Stimulated activated CD4-positive, alpha-beta T cell treated with anti-CD3 and anti-CD28 coated beads, TNF-alpha, amount 100 ng/mL, for 24 hours (primary cell): ENCODE data around the gene TTC33.
"Not testable (repeated sequence)": the region's sequence is repeated elsewhere in the genome, so short reads cannot be mapped to it uniquely, and the experiment has no call there.

ENCODE experiments used
- DNase-seq, 3 experiments: peaks; one replicate each; pipeline ENCODE4 v3.0.0-alpha.2; 2020; ENCODE audit warnings: low read depth in 3 of 3

Gene TTC33

GRCh38 chr5:40780199-40780598, 24.4 kb upstream of the TTC33 start:
- DNase-seq, result no peak

- DNase-seq, result no peak
Measured at GRCh38 chr5:40779561-40779960, 23.8 kb upstream of the TTC33 start.

GRCh38 chr5:40778133-40778532, 22.4 kb upstream of the TTC33 start:
- DNase-seq, result no peak

- no peak for DNase-seq
Measured at GRCh38 chr5:40776658-40776977, 20.9 kb upstream of the TTC33 start.

- DNase-seq, result no peak
Measured at GRCh38 chr5:40775846-40776657, 20.3 kb upstream of the TTC33 start.

GRCh38 chr5:40775085-40775845, 19.5 kb upstream of the TTC33 start:
- no peak for DNase-seq

GRCh38 chr5:40774623-40775022, 18.9 kb upstream of the TTC33 start:
- no peak for DNase-seq

GRCh38 chr5:40770764-40771163, 15.0 kb upstream of the TTC33 start:
- no peak for DNase-seq

- no peak for DNase-seq
Measured at GRCh38 chr5:40762705-40763104, 6.9 kb upstream of the TTC33 start.

GRCh38 chr5:40757400-40757799, 1.6 kb upstream of the TTC33 start:
- no peak for DNase-seq

- DNase-seq, result peak; percentile 25 to 56 (median 25)
Measured at GRCh38 chr5:40755093-40755406, 711 bp downstream of the TTC33 start.

- DNase-seq, result no peak
Measured at GRCh38 chr5:40754381-40755092, 1.2 kb downstream of the TTC33 start.

- no peak for DNase-seq
Measured at GRCh38 chr5:40746703-40747102, 9.1 kb downstream of the TTC33 start.

- no peak for DNase-seq
Measured at GRCh38 chr5:40743771-40744170, 12.0 kb downstream of the TTC33 start.

GRCh38 chr5:40738502-40738901, 17.3 kb downstream of the TTC33 start:
- no peak for DNase-seq

- DNase-seq, result peak in 1 of 3 experiments; percentile 10
Measured at GRCh38 chr5:40736103-40736875, 19.5 kb downstream of the TTC33 start.

- no peak for DNase-seq
Measured at GRCh38 chr5:40735609-40736008, 20.2 kb downstream of the TTC33 start.

GRCh38 chr5:40734986-40735385, 20.8 kb downstream of the TTC33 start:
- no peak for DNase-seq

- DNase-seq, result no peak
Measured at GRCh38 chr5:40733879-40734563, 21.7 kb downstream of the TTC33 start.

- DNase-seq, result no peak
Measured at GRCh38 chr5:40733434-40733833, 22.3 kb downstream of the TTC33 start.

- not testable (repeated sequence) for DNase-seq
Measured at GRCh38 chr5:40722497-40722911, 33.3 kb downstream of the TTC33 start.
